HG02623 (cell line): ENCODE data around the gene FANCG.
A peak's percentile ranks its signal among the peaks of the same experiment; 100 is the strongest.

Source experiments
- ATAC-seq: cut with Tn5 transposase; IDR thresholded peaks from one replicate; pipeline ENCODE4 v1.9.1; 2021; ENCODE audit warnings: moderate library complexity; ENCODE audit not compliant: unreplicated experiment

Gene FANCG

GRCh38 chr9:35104586-35104985 is 24.8 kb upstream of the FANCG start:
- ATAC-seq: no peak

DNA sequence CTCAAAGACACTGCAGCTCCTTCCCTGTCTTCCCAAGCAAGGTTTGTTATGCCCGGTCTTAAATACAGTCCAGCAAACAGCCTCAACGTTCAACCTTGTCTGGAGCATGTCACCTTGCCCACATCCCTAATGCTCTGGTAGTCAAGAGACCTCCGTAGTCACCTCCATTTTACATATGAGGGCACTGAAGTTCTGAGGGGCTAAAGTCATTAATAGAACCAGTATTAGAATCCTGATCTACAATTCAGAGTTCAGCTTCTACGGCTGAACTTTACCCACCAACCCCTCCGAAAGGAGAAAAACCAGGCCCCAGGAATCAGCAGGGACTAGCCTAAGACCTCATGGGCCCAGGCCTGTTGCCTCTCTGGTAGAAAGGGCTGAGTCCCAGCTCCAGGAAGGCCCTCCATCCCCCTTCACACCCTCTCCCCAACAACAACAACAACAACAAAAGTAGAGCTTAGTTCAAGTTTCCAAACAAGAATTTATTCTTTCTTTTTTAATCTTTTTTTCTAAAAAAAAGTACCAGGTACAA is 24.0 kb upstream of the FANCG start:
- no peak for ATAC-seq

DNA sequence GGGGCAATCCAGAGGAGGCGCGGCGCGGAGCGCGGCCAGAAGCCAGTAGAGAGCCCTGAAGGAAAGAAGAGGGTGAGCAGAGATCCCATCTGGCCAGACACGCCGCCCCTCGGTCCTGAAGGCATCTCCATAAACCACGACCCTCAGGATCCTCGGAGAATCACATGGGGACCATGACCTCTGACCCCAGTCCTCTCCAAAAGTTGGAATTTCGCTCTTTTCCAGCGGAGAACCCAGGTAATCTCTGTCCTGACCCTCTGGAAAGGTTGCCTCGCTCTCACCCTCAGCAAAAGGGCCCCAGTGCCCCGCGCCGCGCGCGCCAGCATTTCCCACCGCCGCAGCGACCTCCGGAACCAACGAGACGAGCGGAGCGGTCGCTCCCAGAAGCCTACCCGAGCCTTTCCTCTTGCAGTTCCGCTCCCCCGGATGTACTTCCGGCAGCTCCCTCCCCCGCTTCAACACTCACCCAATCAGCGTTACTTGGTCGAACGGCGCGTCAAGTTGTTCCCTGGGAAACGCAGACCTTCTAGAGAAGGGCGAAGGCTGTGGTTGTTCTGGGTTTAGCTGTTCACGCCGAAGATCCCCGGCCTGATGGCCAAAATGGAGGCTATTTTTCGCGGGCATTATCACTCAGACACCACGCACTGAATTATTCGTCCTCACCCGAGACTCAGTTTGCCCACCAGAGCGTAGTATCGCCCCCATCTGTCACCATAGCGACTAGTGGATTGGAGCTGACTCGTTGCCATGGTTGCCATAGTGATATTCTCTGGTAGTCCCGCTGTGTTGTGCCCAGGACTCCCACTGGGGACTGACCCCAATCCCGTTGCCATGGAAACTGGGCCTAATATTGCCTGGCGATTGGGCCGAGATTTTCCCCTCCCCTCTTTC is 23.3 kb upstream of the FANCG start, which contains the start of gene STOML2:
TSS of gene STOML2 (minus strand) at position 363 of the 891 bp plus-strand sequence. CDS start at position 326, 37 bp downstream.
- peak; percentile 94 for ATAC-seq

DNA sequence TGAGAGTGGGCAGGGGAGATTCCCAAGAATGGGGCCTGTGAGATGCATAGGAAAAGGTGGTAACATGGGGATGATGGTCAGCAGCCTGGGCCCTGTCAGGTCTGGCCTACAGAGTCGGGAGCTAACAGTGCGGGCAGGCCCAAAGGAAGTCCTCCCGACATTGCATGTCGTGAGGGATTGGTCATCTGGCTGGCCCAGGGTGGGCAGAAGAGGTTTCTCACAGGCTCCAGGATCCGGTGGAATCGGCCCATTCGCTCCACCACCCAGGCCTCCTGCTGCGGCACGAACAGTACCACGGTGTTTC is 22.7 kb upstream of the FANCG start:
- no peak for ATAC-seq

DNA sequence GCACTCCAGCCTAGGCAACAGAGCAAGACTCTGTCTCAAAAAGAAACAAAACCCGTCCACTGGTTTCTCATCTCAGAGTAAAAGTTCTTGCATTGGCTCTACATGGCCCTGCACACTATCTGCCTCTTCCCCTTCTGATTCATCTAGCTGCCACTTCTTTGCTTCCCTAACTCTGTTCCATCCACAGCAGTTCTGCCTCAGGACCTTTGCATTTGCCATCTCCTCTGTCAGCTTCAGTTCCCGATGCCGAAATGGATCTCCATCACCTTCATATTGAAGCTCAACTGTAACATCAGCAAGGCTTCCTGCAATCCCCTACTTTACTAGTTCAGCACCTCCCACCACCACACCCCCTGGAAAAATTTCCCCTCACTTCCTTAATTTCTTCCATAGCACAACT is 17.8 kb upstream of the FANCG start:
- ATAC-seq: no peak

GRCh38 chr9:35096035-35096849 is 16.5 kb upstream of the FANCG start, which contains the start of gene PIGO:
Gene PIGO, minus strand, starts transcription at chr9:35096591. Its CDS starts 1,026 bp downstream, at chr9:35095565.
- ATAC-seq: peak; percentile 85

GRCh38 chr9:35091536-35091935 is 11.8 kb upstream of the FANCG start:
- no peak for ATAC-seq

- ATAC-seq: no peak
Observed at GRCh38 chr9:35089434-35089833, 9.7 kb upstream of the FANCG start.

DNA sequence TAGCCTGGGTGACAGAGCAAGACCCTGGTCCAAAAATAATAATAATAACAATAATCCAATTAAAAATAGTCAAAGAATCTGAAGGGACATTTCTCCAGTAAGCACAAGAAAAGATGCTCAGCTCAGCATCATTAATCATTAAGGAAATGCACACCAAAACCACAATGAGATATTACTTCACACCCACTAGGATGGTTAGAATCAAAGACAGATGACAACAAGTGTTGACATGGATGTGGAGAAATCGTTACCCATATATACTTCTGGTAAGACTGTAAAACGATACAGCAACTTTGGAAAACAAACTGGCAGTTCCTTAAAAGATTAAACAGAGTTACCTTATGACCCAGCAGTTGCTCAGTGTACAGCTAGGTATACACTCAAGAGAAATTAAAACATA is 5.3 kb upstream of the FANCG start:
- no peak for ATAC-seq

GRCh38 chr9:35079041-35079425 is 709 bp downstream of the FANCG start:
- no peak for ATAC-seq

- no peak for ATAC-seq
Observed at GRCh38 chr9:35078066-35078465, 1.7 kb downstream of the FANCG start.

- ATAC-seq: no peak
Observed at GRCh38 chr9:35076848-35077247, 2.9 kb downstream of the FANCG start.

DNA sequence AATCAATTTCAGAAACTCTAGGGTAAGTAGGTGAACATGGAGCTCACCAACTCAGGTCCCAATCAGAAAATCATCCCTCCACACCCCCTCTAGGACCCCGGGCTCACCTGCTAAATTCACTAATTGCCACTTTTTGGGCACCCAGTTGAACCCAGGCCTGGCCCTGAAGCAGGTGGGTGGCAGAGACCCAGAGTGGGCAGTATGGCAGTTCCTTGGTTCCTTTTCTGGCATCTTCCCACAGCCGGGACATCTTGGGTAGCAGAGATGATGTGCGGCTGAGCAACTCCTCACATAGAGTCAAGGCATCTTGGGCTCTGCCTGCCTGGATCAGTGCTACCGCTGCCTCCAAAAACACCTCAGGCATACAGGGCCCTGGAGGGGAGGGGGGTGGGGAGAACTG is 4.4 kb downstream of the FANCG start:
- ATAC-seq: no peak

DNA sequence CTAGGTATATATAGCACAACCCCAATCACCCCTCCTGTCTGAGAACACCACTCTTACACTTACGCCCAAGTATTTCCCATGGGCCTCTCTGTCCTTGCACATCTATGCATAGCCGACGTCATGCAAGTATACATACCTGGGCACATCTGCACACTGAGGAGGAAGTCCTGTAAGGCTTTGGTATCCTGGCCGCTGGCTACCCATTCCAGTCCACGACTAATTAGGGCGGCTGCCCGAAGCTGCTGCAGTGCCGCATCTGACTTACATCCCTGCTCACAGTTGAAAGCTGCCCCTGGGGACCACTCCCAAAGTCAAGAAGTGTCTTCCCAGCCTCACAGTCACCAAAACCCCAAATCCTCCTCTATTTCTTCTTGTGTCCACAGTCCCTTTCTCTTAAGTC is 5.0 kb downstream of the FANCG start:
- no peak for ATAC-seq

GRCh38 chr9:35074141-35074540 is 5.6 kb downstream of the FANCG start:
- ATAC-seq: no peak

DNA sequence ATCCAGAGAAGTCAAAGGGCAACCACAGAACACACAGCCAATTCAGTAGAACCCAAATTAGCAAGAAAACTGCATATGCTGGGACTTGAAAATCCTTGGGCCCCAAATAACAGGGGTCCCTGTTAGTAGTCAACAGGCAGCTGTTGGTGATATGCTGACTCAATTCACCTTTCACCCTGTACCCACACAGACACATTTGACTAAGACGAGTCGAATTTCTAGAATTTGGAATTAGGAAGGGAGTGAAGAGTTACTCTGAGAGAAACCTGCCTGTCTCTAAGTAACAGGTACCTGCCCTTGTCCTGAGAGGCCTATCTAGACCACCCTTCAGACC is 6.5 kb downstream of the FANCG start:
- ATAC-seq: no peak

- ATAC-seq: peak; percentile 85
Observed at GRCh38 chr9:35072461-35073278, 7.1 kb downstream of the FANCG start, which contains the start of gene VCP. Gene VCP, minus strand, starts transcription at chr9:35072625. Its CDS starts 272 bp downstream, at chr9:35072353.

DNA sequence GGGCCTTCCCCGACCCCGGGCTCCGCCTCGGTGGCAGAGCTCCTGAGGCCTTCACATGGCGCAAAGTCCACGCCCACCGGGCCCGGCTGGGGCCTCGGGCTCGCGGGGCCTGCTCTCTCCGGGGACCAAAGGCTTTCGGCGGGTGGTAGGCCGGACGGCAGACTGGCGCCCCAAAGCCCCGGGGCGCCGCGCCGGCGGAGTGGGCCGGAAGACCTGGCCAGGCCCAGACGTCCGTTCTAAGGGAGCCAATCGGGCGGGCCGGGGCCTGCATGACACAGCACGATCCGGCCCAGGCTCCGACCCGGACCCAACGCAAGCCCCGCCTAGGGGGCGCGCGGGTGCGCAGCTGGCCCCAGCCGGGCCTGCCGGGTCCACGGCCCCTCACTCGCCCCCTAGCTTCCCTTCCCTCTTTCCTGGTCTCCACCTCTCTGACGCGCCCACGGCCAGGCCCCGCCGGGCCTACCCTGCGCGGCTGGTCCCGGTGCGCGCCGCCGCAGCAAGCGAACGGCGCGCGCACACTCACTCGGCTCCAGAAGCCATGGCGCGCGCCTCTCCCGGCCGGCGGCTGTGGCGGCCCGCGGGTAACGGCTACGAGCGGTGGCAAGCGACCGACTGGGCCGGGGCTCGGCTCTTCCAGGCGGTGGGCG is 7.8 kb downstream of the FANCG start:
- ATAC-seq: peak; percentile 51

GRCh38 chr9:35070823-35071813 is 8.6 kb downstream of the FANCG start:
- no peak for ATAC-seq
